H9 (cell line): Measurements from ENCODE around the gene HNRNPH1. TPM values are rescaled to one million over a fixed set of nuclear protein-coding genes. Genes with fewer than 3 reads are reported as not detected.

Experiments used
- DNase-seq: peaks from one replicate; pipeline ENCODE4 v3.0.0-alpha.2; 2017
- H2AFZ ChIP-seq: one replicate; pipeline ENCODE4 v1.6.1; 2013; ENCODE audit warnings: mild to moderate bottlenecking, low read length, control low read depth, moderate library complexity
- H2AK5ac ChIP-seq: 2 replicates; pipeline ENCODE4 v1.6.1; 2013; ENCODE audit warnings: low read length, control low read depth, mixed read lengths; ENCODE audit not compliant: insufficient read length
- H2BK120ac ChIP-seq: one replicate; pipeline ENCODE4 v1.6.1; 2013; ENCODE audit warnings: low read depth, mild to moderate bottlenecking, low read length, control low read depth, inconsistent platforms; ENCODE audit not compliant: poor library complexity, severe bottlenecking
- H2BK12ac ChIP-seq: 2 replicates; pipeline ENCODE4 v1.6.1; 2013; ENCODE audit warnings: low read length, control low read depth, mixed read lengths, low read depth; ENCODE audit not compliant: insufficient read length
- H2BK15ac ChIP-seq: 2 replicates; pipeline ENCODE4 v1.6.1; 2013; ENCODE audit warnings: low read depth, low read length, control low read depth
- H2BK20ac ChIP-seq: one replicate; pipeline ENCODE4 v1.6.1; 2013; ENCODE audit warnings: low read depth, mild to moderate bottlenecking, low read length, control low read depth, inconsistent platforms; ENCODE audit not compliant: poor library complexity, severe bottlenecking
- H2BK5ac ChIP-seq: 2 replicates; pipeline ENCODE4 v1.6.1; 2013; ENCODE audit warnings: low read length, control low read depth, mixed read lengths; ENCODE audit not compliant: insufficient read length
- H3K14ac ChIP-seq: 2 replicates; pipeline ENCODE4 v1.6.1; 2013; ENCODE audit warnings: low read length, control low read depth; ENCODE audit not compliant: insufficient read depth
- H3K18ac ChIP-seq: 2 replicates; pipeline ENCODE4 v1.6.1; 2013; ENCODE audit warnings: low read depth, mild to moderate bottlenecking, mixed read lengths, low read length, control low read depth; ENCODE audit not compliant: insufficient read length
- H3K23ac ChIP-seq: 2 replicates; pipeline ENCODE4 v1.6.1; 2013; ENCODE audit warnings: low read length, control low read depth, mixed read lengths, low read depth; ENCODE audit not compliant: insufficient read length
- H3K23me2 ChIP-seq: 2 replicates; pipeline ENCODE4 v1.6.1; 2013; ENCODE audit warnings: low read depth, mild to moderate bottlenecking, mixed read lengths, low read length, control low read depth; ENCODE audit not compliant: insufficient read length, poor library complexity, severe bottlenecking
- H3K27ac ChIP-seq: 2 replicates; pipeline ENCODE4 v1.5.1; 2013; ENCODE audit warnings: low read length, control low read depth, mixed read lengths, low read depth; ENCODE audit not compliant: insufficient read length
- H3K27me3 ChIP-seq: 2 replicates; pipeline ENCODE4 v1.6.1; 2013; ENCODE audit warnings: low read length, control low read depth, inconsistent platforms; ENCODE audit not compliant: insufficient read depth
- H3K4ac ChIP-seq: 2 replicates; pipeline ENCODE4 v1.6.1; 2013; ENCODE audit warnings: low read depth, mild to moderate bottlenecking, control low read depth, inconsistent platforms, low read length, moderate library complexity
- H3K4me1 ChIP-seq: 2 replicates; pipeline ENCODE4 v1.6.1; 2013; ENCODE audit warnings: low read length, control low read depth, inconsistent platforms; ENCODE audit not compliant: insufficient read depth
- H3K4me2 ChIP-seq: 2 replicates; pipeline ENCODE4 v1.6.1; 2013; ENCODE audit warnings: low read length, control low read depth, mixed read lengths; ENCODE audit not compliant: insufficient read length, insufficient read depth
- H3K56ac ChIP-seq: 2 replicates; pipeline ENCODE4 v1.6.1; 2013; ENCODE audit warnings: low read depth, mild to moderate bottlenecking, mixed read lengths, low read length, control low read depth; ENCODE audit not compliant: insufficient read length
- H3K79me1 ChIP-seq: 2 replicates; pipeline ENCODE4 v1.6.1; 2013; ENCODE audit warnings: low read depth, mild to moderate bottlenecking, moderate library complexity, low read length, control low read depth, inconsistent platforms; ENCODE audit not compliant: insufficient read depth, poor library complexity, severe bottlenecking
- H3K79me2 ChIP-seq: 2 replicates; pipeline ENCODE4 v1.6.1; 2013; ENCODE audit warnings: low read length, control low read depth, inconsistent platforms; ENCODE audit not compliant: insufficient read depth
- H3K9ac ChIP-seq: 2 replicates; pipeline ENCODE4 v1.6.1; 2013; ENCODE audit warnings: low read length, control low read depth, mixed read lengths; ENCODE audit not compliant: insufficient read length; ENCODE audit errors: extremely low read depth
- H3K9me3 ChIP-seq: one replicate; pipeline ENCODE4 v1.6.1; 2013; ENCODE audit warnings: low read depth, low read length, inconsistent platforms; ENCODE audit not compliant: control insufficient read depth
- H3T11ph ChIP-seq: one replicate; pipeline ENCODE4 v1.6.1; 2013; ENCODE audit warnings: mild to moderate bottlenecking, low read length, control low read depth, inconsistent platforms
- H4K20me1 ChIP-seq: one replicate; pipeline ENCODE4 v1.6.1; 2013; ENCODE audit not compliant: control insufficient read depth, insufficient read length, insufficient read depth
- H4K5ac ChIP-seq: 2 replicates; pipeline ENCODE4 v1.6.1; 2013; ENCODE audit warnings: low read depth, mild to moderate bottlenecking, mixed read lengths, low read length, control low read depth; ENCODE audit not compliant: insufficient read length
- H4K8ac ChIP-seq: replicated peaks from 2 replicates; pipeline ENCODE4 v1.6.1; 2013; ENCODE audit warnings: low read length, control low read depth, mixed read lengths, low read depth; ENCODE audit not compliant: insufficient read length
- H4K91ac ChIP-seq: 2 replicates; pipeline ENCODE4 v1.6.1; 2013; ENCODE audit warnings: low read depth, mild to moderate bottlenecking, moderate library complexity, mixed read lengths, low read length, control low read depth; ENCODE audit not compliant: insufficient read length
- H3K27ac Mint-ChIP-seq, 3 experiments: 2 replicates in 2 of 3; 3 replicates in 1 of 3; pipeline ENCODE4 v1.8.0; 2020 to 2021; ENCODE audit warnings: mixed read lengths in 3 of 3, mild to moderate bottlenecking in 1 of 3, moderate library complexity in 1 of 3
- H3K27me3 Mint-ChIP-seq: 2 replicates; pipeline ENCODE4 v1.8.0; 2021; ENCODE audit warnings: low read depth, mild to moderate bottlenecking, moderate library complexity, mixed read lengths
- H3K36me3 Mint-ChIP-seq, 3 experiments: 2 replicates in 2 of 3; 3 replicates in 1 of 3; pipeline ENCODE4 v1.8.0; 2020 to 2021; ENCODE audit warnings: low read depth in 3 of 3, mixed read lengths in 3 of 3; ENCODE audit not compliant: insufficient read depth in 1 of 3
- H3K4me1 Mint-ChIP-seq, 2 experiments: 2 replicates each; pipeline ENCODE4 v1.8.0; 2020; ENCODE audit warnings: mixed read lengths in 2 of 2
- H3K4me3 Mint-ChIP-seq, 2 experiments: 2 replicates in 1 of 2; 3 replicates in 1 of 2; pipeline ENCODE4 v1.8.0; 2020 to 2021; ENCODE audit warnings: mild to moderate bottlenecking in 2 of 2, mixed read lengths in 2 of 2, moderate library complexity in 1 of 2
- H3K9me3 Mint-ChIP-seq, 2 experiments: 2 replicates in 1 of 2; 3 replicates in 1 of 2; pipeline ENCODE4 v1.8.0; 2020; ENCODE audit warnings: mild to moderate bottlenecking in 2 of 2, mixed read lengths in 2 of 2, moderate library complexity in 1 of 2
- WGBS: extraction: QIAGEN DNeasy Blood & Tissue Kit; methylation state at CpG from one replicate; pipeline ENCODE4 v1.1.7; 2013; ENCODE audit warnings: missing lambda C conversion rate, low lambda C conversion rate, mixed read lengths; ENCODE audit not compliant: insufficient read length; ENCODE audit errors: extremely low coverage; 5-methylcytosine and 5-hydroxymethylcytosine counted together
- total RNA-seq: library from RNA; stranded (reverse); gene quantifications from 2 replicates; pipeline ENCODE4 v1.2.1, GENCODE V29; 2021
- TF ChIP-seq, protein P1 (sequence below): fragments of 200-600 bp; sonication (generic); conservative IDR thresholded peaks from 3 replicates; pipeline ENCODE4 v1.8.0; 2021; ENCODE audit warnings: antibody characterized with exemption, mild to moderate bottlenecking

The HNRNPH1 gene
- total RNA-seq, 1 experiment from 2014 or later: 1,066 TPM

DNA sequence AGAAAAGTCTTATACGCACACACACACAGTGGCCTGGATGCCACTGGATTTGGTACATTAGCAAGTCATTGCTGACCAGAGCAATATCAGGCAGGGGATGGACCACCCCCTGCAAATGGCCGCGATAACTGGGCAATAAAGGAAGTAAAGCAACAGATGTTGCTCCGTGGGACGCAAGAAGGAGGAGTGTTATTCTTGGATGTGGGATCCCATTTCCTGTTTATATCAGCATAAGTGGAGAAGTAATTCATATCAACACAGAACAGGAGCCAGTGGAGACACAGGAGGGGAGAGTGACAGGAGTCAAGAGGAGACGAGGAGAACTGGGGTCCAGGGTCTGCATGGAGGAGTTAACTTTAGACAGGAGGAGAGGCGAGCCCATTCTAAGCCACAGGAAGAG, 54.8 kb downstream of the HNRNPH1 start:
- TF ChIP-seq, protein P1, sequence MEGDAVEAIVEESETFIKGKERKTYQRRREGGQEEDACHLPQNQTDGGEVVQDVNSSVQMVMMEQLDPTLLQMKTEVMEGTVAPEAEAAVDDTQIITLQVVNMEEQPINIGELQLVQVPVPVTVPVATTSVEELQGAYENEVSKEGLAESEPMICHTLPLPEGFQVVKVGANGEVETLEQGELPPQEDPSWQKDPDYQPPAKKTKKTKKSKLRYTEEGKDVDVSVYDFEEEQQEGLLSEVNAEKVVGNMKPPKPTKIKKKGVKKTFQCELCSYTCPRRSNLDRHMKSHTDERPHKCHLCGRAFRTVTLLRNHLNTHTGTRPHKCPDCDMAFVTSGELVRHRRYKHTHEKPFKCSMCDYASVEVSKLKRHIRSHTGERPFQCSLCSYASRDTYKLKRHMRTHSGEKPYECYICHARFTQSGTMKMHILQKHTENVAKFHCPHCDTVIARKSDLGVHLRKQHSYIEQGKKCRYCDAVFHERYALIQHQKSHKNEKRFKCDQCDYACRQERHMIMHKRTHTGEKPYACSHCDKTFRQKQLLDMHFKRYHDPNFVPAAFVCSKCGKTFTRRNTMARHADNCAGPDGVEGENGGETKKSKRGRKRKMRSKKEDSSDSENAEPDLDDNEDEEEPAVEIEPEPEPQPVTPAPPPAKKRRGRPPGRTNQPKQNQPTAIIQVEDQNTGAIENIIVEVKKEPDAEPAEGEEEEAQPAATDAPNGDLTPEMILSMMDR: no peak
- H3K4me2 ChIP-seq: no peak overlapping the region
- no peaks in the 10 kb centered on the region for H4K20me1 ChIP-seq
- no peak overlapping the region for H3K23ac ChIP-seq
- H3K23me2 ChIP-seq: no peaks in the 10 kb centered on the region
- no peaks in the 10 kb centered on the region for H3K4me1 Mint-ChIP-seq
- H3K9me3 Mint-ChIP-seq: no peaks in the 10 kb centered on the region
- H4K8ac ChIP-seq: no peak overlapping the region
- no peak overlapping the region for H3K9ac ChIP-seq
- no peak overlapping the region; a peak in 1 of 5 replicates for H3K4me3 Mint-ChIP-seq
- no peaks in the 10 kb centered on the region for H3K79me2 ChIP-seq
- no peak for DNase-seq
- no peak overlapping the region for H3K27ac Mint-ChIP-seq
- no peak overlapping the region for H3K18ac ChIP-seq
- no peak overlapping the region for H2BK15ac ChIP-seq
- no peak overlapping the region for H2BK5ac ChIP-seq
- no CpG with 5 or more reads among the region's 7 CpGs for WGBS
- H3K36me3 Mint-ChIP-seq: peaks cover 26 to 72% (median 70%) of the 10 kb centered on the region in 3 experiments; a peak in 6 of 7 replicates
- no peak overlapping the region for H2BK20ac ChIP-seq
- H3T11ph ChIP-seq: no peak overlapping the region
- H2AFZ ChIP-seq: no peak overlapping the region
- H3K4ac ChIP-seq: no peak overlapping the region
- no peak overlapping the region for H2BK120ac ChIP-seq
- H3K4me1 ChIP-seq: no peaks in the 10 kb centered on the region
- no peak overlapping the region for H2BK12ac ChIP-seq
- H3K9me3 ChIP-seq: no peaks in the 10 kb centered on the region
- no peak overlapping the region for H3K27ac ChIP-seq
- H2AK5ac ChIP-seq: no peak overlapping the region
- no peaks in the 10 kb centered on the region for H3K27me3 ChIP-seq
- H3K79me1 ChIP-seq: no peaks in the 10 kb centered on the region
- H3K27me3 Mint-ChIP-seq: no peaks in the 10 kb centered on the region
- no peak overlapping the region for H4K91ac ChIP-seq
- H4K5ac ChIP-seq: no peak overlapping the region
- H3K56ac ChIP-seq: no peak overlapping the region
- no peak overlapping the region for H3K14ac ChIP-seq
